WTC11 (cell line): ENCODE results near the gene EMX1. TPM values are rescaled to one million over a fixed set of nuclear protein-coding genes. Genes with fewer than 3 reads are reported as not detected.

Experiments
- ATAC-seq: fragments of 200-7000 bp; cut with Tn5 transposase; 2 replicates; pipeline ENCODE4 v1.10.0; 2021; ENCODE audit warnings: mild to moderate bottlenecking, moderate library complexity
- CTCF ChIA-PET: fragments of 300-600 bp; sonication (Branson Sonifier 250); formaldehyde crosslinking; loops from one replicate; lab custom pipeline; 2021; ENCODE audit warnings: antibody characterized with exemption; lab: Charles Lee
- POLR2A ChIA-PET: fragments of 350-600 bp; sonication (Branson Sonifier 250); formaldehyde crosslinking; loops from one replicate; lab custom pipeline; 2021; ENCODE audit warnings: antibody characterized with exemption; lab: Charles Lee
- DNase-seq: peaks from one replicate; pipeline ENCODE4 v3.0.0; 2021; ENCODE audit warnings: low spot score
- H3K27ac Mint-ChIP-seq: 2 replicates; pipeline ENCODE4 v1.8.0; 2021; ENCODE audit warnings: mixed read lengths
- H3K27me3 Mint-ChIP-seq: 2 replicates; pipeline ENCODE4 v1.8.0; 2021; ENCODE audit warnings: low read depth, mild to moderate bottlenecking, moderate library complexity, mixed read lengths
- H3K36me3 Mint-ChIP-seq: 2 replicates; pipeline ENCODE4 v1.8.0; 2021; ENCODE audit warnings: mixed read lengths
- H3K4me1 Mint-ChIP-seq: 2 replicates; pipeline ENCODE4 v1.8.0; 2022; ENCODE audit warnings: mixed read lengths
- H3K4me3 Mint-ChIP-seq: 2 replicates; pipeline ENCODE4 v1.8.0; 2021; ENCODE audit warnings: mild to moderate bottlenecking, moderate library complexity, mixed read lengths
- H3K9me3 Mint-ChIP-seq: 2 replicates; pipeline ENCODE4 v1.8.0; 2021; ENCODE audit warnings: mixed read lengths
- ATF1 ChIP-seq: sonication (generic); formaldehyde crosslinking; IDR thresholded peaks from 2 replicates; pipeline ENCODE4 v1.8.1; 2023; ENCODE audit warnings: mild to moderate bottlenecking, moderate library complexity, missing genetic modification reagents
- ATF2 ChIP-seq: sonication (generic); formaldehyde crosslinking; IDR thresholded peaks from 2 replicates; pipeline ENCODE4 v1.8.1; 2022; ENCODE audit warnings: low read depth, missing genetic modification reagents, borderline replicate concordance
- FOXP1 ChIP-seq: sonication (generic); formaldehyde crosslinking; IDR thresholded peaks from 2 replicates; pipeline ENCODE4 v1.8.0; 2022; ENCODE audit warnings: missing genetic modification reagents, mild to moderate bottlenecking, moderate library complexity, borderline replicate concordance
- IRF1 ChIP-seq: sonication (generic); formaldehyde crosslinking; IDR thresholded peaks from 2 replicates; pipeline ENCODE4 v1.8.0; 2023; ENCODE audit warnings: missing genetic modification reagents
- MAX ChIP-seq: sonication (generic); formaldehyde crosslinking; IDR thresholded peaks from 2 replicates; pipeline ENCODE4 v1.8.0; 2022; ENCODE audit warnings: mild to moderate bottlenecking, missing genetic modification reagents
- MLX ChIP-seq: sonication (generic); formaldehyde crosslinking; IDR thresholded peaks from 2 replicates; pipeline ENCODE4 v1.8.1; 2023; ENCODE audit warnings: mild to moderate bottlenecking, missing genetic modification reagents, moderate library complexity
- MXD4 ChIP-seq: fragments of 250-450 bp; sonication (Bioruptor Pico); IDR thresholded peaks from 2 replicates; pipeline ENCODE4 v1.8.0; 2021; ENCODE audit warnings: mild to moderate bottlenecking, moderate library complexity, borderline replicate concordance
- MYBL2 ChIP-seq: sonication (generic); formaldehyde crosslinking; IDR thresholded peaks from 2 replicates; pipeline ENCODE4 v1.8.1; 2023; ENCODE audit warnings: mild to moderate bottlenecking, moderate library complexity, missing genetic modification reagents
- NFE2L1 ChIP-seq: sonication (generic); formaldehyde crosslinking; IDR thresholded peaks from 2 replicates; pipeline ENCODE4 v1.8.1; 2023; ENCODE audit warnings: missing genetic modification reagents
- NFYB ChIP-seq: sonication (generic); formaldehyde crosslinking; conservative IDR thresholded peaks from 2 replicates; pipeline ENCODE4 v1.8.0; 2022; ENCODE audit warnings: low read depth, missing genetic modification reagents
- PREB ChIP-seq: sonication (generic); formaldehyde crosslinking; IDR thresholded peaks from 2 replicates; pipeline ENCODE4 v1.8.1; 2022; ENCODE audit warnings: mild to moderate bottlenecking, missing genetic modification reagents, moderate library complexity, borderline replicate concordance
- PRRX2 ChIP-seq: fragments of 250-450 bp; sonication (Bioruptor Pico); IDR thresholded peaks from 2 replicates; pipeline ENCODE4 v1.8.0; 2021; ENCODE audit warnings: mild to moderate bottlenecking
- SOX15 ChIP-seq: fragments of 250-450 bp; sonication (Bioruptor Pico); IDR thresholded peaks from 2 replicates; pipeline ENCODE4 v1.9.0; 2021; ENCODE audit warnings: mild to moderate bottlenecking
- ZNF423 ChIP-seq: fragments of 250-450 bp; sonication (Bioruptor Pico); IDR thresholded peaks from 2 replicates; pipeline ENCODE4 v2.1.2; 2022; ENCODE audit warnings: mild to moderate bottlenecking, moderate library complexity
- total RNA-seq: library from RNA; stranded (reverse); gene quantifications from 3 replicates; pipeline ENCODE4 v1.2.3, GENCODE V29; 2021

EMX1 gene
- total RNA-seq, 1 experiment from 2014 or later, result 3.8 TPM

GRCh38 chr2:72972352-72973136 is 55.2 kb downstream of the EMX1 start:
- DNase-seq (no peak), ATAC-seq (no peak)

GRCh38 chr2:72973137-72973535 is 55.8 kb downstream of the EMX1 start:
- Mint-ChIP-seq H3K4me1 (peaks cover 46% of the 10 kb centered on the region), H3K9me3 (no peaks in the 10 kb centered on the region), H3K27ac (no peak overlapping the region)
- ATAC-seq, result no peak
- POLR2A ChIA-PET, result interaction anchor here (1.4 kb wide), 2 partner anchors 22 to 48 kb away, joined by 3 to 5 read pairs; no protein-coding TSS in a partner anchor
- no peak for TF ChIP-seq MXD4
- no peak for TF ChIP-seq ATF2 (CRISPR knock-in tag)
- TF ChIP-seq MLX (CRISPR knock-in tag), result no peak
- TF ChIP-seq FOXP1 (CRISPR knock-in tag), result no peak
- TF ChIP-seq IRF1 (CRISPR knock-in tag), result no peak
- no peak for TF ChIP-seq PRRX2 (CRISPR knock-in tag)
- TF ChIP-seq NFE2L1 (CRISPR knock-in tag), result no peak
- TF ChIP-seq MYBL2 (CRISPR knock-in tag), result no peak
- no peak for TF ChIP-seq ZNF423
- TF ChIP-seq, all 79 proteins: peak for 0
- H3K36me3 Mint-ChIP-seq, result no peaks in the 10 kb centered on the region
- CTCF ChIA-PET, result interaction anchor here (0.8 to 6.9 kb wide), 26 partner anchors 9 to 283 kb away, joined by 3 to 175 read pairs (median 9); partner anchors contain the start of genes EMX1, RAB11FIP5 and SPR
- no peak for DNase-seq
- no peak overlapping the region for H3K4me3 Mint-ChIP-seq
- no peaks in the 10 kb centered on the region for H3K27me3 Mint-ChIP-seq

More at GRCh38 chr2:72972352-72973136, 55.2 kb downstream of the EMX1 start:
- Mint-ChIP-seq H3K9me3 (no peaks in the 10 kb centered on the region), H3K4me1 (peaks cover 46% of the 10 kb centered on the region), H3K36me3 (no peaks in the 10 kb centered on the region), H3K27ac (no peak overlapping the region), H3K4me3 (no peak overlapping the region), H3K27me3 (no peaks in the 10 kb centered on the region)
- ChIA-PET CTCF (interaction anchor here (1.0 to 6.9 kb wide), 13 partner anchors 9 to 283 kb away, joined by 3 to 175 read pairs (median 17); partner anchors contain the start of gene EMX1), POLR2A (interaction anchor here (1.4 kb wide), 2 partner anchors 21 to 48 kb away, joined by 3 to 5 read pairs; no protein-coding TSS in a partner anchor)
- TF ChIP-seq MLX (CRISPR knock-in tag) (no peak), PREB (CRISPR knock-in tag) (no peak), SOX15 (CRISPR knock-in tag) (no peak), NFYB (no peak), MAX (CRISPR knock-in tag) (no peak), MXD4 (no peak), ATF1 (no peak)
